GM06990 (cell line): ENCODE data around the gene LTBP2.

ENCODE experiments used
- DNase-seq: peaks from one replicate; pipeline ENCODE4 v3.0.0-alpha.2; 2011; ENCODE audit not compliant: insufficient read length; ENCODE audit errors: extremely low read depth
- H3K27me3 ChIP-seq: replicated peaks from 2 replicates; pipeline ENCODE4 v1.6.0; 2011; ENCODE audit warnings: low read length; ENCODE audit not compliant: control insufficient read depth, insufficient read depth
- H3K36me3 ChIP-seq: 2 replicates; pipeline ENCODE4 v1.5.1; 2011; ENCODE audit warnings: low read length; ENCODE audit not compliant: control insufficient read depth, insufficient read depth
- H3K4me3 ChIP-seq: replicated peaks from 2 replicates; pipeline ENCODE4 v1.5.1; 2011; ENCODE audit warnings: low read depth, mild to moderate bottlenecking, control low read depth, low read length
- TF ChIP-seq, protein P1 (sequence below): IDR thresholded peaks from 2 replicates; pipeline ENCODE4 v1.5.1; 2011; ENCODE audit warnings: low read length, control low read depth, mild to moderate bottlenecking, inconsistent platforms; ENCODE audit not compliant: insufficient read depth, poor library complexity, severe bottlenecking

LTBP2 gene

DNA sequence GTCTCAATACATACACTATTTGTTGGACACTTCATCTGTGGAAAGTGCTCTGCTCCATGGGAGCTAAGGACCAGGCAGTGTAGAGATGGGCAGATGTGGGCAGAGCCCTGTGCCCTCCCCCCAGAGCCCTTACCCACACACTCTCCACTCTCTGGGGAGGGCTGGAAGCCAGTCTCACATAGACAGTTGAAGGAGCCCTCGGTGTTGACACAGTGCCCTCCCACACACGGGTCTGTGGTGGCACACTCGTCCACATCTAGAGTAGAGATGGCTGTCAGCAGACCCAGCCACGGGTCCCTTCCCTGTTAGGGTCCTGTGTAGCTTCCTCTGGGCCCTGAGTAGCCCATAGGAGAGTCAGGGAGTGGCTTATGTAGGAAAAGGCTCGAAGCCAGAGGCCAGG, 104.2 kb downstream of the LTBP2 start:
- no peaks in the 10 kb centered on the region; the same call in none of the 2 replicates for H3K27me3 ChIP-seq
- H3K36me3 ChIP-seq = no peaks in the 10 kb centered on the region
- H3K4me3 ChIP-seq = no peak overlapping the region
- TF ChIP-seq, protein P1, sequence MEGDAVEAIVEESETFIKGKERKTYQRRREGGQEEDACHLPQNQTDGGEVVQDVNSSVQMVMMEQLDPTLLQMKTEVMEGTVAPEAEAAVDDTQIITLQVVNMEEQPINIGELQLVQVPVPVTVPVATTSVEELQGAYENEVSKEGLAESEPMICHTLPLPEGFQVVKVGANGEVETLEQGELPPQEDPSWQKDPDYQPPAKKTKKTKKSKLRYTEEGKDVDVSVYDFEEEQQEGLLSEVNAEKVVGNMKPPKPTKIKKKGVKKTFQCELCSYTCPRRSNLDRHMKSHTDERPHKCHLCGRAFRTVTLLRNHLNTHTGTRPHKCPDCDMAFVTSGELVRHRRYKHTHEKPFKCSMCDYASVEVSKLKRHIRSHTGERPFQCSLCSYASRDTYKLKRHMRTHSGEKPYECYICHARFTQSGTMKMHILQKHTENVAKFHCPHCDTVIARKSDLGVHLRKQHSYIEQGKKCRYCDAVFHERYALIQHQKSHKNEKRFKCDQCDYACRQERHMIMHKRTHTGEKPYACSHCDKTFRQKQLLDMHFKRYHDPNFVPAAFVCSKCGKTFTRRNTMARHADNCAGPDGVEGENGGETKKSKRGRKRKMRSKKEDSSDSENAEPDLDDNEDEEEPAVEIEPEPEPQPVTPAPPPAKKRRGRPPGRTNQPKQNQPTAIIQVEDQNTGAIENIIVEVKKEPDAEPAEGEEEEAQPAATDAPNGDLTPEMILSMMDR = no peak
- no peak for DNase-seq

DNA sequence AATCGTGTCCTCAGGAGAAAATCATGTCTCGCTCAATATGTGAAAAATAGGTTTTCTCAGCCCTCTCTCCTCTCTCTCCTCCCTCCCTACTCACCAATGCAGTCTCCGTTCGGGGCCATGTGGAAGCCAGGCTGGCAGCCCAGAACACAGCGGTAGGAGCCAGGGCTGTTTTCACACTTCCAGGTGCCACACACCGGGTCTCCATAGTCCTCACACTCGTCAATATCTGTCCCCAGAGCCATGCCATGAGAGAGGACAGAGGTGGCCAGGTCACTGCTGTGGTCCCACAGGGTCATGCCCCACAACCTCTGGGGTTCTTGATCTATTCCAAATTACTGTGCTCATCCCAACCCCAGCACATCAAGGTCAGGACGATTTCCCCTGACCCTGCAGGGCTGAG, 105.0 kb downstream of the LTBP2 start:
- Histone ChIP-seq H3K27me3 (no peaks in the 10 kb centered on the region; the same call in 1 of the 2 replicates), H3K36me3 (no peaks in the 10 kb centered on the region)
- TF ChIP-seq, protein P1 = no peak

DNA sequence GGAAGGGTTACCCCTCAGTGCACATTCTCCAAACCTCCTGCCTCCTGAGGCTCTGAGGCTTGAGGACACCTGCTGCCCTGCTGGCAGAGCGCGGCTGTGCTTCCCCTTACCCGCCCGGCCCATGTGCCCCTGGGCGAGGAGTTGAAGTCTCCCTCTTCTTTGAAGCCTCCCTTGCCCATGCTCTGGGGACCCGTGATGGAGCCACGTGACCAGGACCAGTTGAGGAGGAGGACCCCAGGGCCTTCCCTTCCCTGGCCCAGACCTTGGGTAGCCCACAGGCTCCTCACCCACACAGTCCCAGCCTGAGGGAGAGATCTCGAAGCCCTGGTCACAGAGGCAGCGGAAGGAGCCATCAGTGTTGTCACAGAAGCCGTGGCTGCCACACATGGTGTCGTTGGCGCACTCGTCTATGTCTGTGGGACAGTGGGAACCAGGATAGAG, 105.6 kb downstream of the LTBP2 start:
- no peaks in the 10 kb centered on the region; the same call in 1 of the 2 replicates for H3K27me3 ChIP-seq
- H3K36me3 ChIP-seq = no peaks in the 10 kb centered on the region
- DNase-seq = no peak
- no peak overlapping the region for H3K4me3 ChIP-seq
- TF ChIP-seq, protein P1 = no peak

More for the DNA sequence above, 105.0 kb downstream of the LTBP2 start:
- DNase-seq = no peak
- no peak overlapping the region for H3K4me3 ChIP-seq

DNA sequence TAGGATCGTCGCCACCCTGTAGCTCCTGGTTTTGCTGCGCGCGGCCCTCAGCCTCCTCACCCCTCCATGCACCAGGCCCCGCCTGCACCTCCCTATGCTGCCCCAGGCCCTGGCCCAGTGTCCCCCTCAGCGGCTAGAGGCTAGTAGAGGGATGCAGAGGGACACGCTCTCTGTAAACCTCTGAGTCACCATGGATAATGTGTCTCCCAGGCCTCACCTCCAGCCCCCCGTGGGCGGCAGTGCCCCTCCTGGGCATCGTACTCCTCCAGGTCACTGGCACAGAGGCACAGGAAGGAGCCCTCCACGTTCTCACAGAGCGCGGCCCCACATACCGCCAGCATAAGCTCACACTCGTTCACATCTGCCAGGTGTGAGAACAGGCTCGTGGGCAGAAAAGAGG, 106.2 kb downstream of the LTBP2 start:
- no peaks in the 10 kb centered on the region for H3K36me3 ChIP-seq
- no peaks in the 10 kb centered on the region; the same call in 1 of the 2 replicates for H3K27me3 ChIP-seq
- no peak for DNase-seq
- H3K4me3 ChIP-seq = no peak overlapping the region
- TF ChIP-seq, protein P1 = no peak

DNA sequence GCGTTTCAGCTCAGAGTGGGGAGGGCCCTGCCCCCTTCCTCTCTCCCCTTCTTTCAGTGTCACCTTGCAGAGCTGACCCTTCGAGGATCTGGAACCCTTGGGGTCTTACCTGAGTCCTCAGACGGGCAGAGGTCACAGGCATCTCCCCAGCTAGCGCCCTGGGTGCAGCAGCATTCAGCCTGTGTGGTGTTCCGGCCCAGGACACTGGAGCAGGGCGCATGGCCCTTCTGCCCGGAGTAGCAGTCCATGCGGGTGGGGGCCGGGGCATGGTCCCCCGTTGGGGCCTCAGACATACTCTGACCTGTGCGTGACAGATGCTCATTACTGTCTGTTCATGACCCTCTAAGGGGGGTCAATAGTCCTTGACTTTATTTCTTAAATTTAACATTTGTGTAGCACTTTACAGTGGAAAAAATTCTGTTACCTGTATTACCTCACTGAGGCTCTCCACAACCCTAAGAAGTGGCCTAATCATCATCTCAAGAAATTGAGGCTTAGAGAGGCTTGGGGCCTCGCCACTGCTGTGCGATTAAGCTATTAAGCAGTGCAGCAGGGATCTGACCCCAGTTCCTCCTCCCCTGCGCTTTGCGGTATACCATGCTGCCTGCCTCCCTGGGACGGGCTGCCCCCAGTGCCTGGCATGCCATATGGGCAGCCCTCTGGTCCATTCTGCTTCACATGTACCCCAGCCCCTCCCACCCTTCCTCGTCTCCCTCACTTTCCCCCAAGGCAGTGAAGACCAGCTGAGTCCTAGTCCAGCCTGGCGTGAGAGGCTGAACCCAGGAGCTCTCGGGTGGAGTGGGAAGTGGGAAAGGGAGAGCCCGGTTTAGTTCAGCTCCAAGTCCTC, 106.9 kb downstream of the LTBP2 start:
- Histone ChIP-seq H3K4me3 (no peak overlapping the region), H3K36me3 (no peaks in the 10 kb centered on the region), H3K27me3 (no peaks in the 10 kb centered on the region; the same call in 1 of the 2 replicates)
- DNase-seq = no peak
- TF ChIP-seq, protein P1 = no peak
